Glutamatergic neuron (in vitro differentiated cells): ENCODE results near the gene HARS1. TPM values are rescaled to one million over a fixed set of nuclear protein-coding genes. Genes with fewer than 3 reads are reported as not detected.
"Not testable (repeated sequence)": the region's sequence is repeated elsewhere in the genome, so short reads cannot be mapped to it uniquely, and the experiment has no call there.

Experiments used
- DNase-seq: peaks from one replicate; pipeline ENCODE4 v3.0.0; 2022
- H3K27ac Mint-ChIP-seq: one replicate; pipeline ENCODE4 v1.8.0; 2020; ENCODE audit warnings: mild to moderate bottlenecking, mixed read lengths, inconsistent platforms; ENCODE audit not compliant: unreplicated experiment
- H3K27me3 Mint-ChIP-seq: one replicate; pipeline ENCODE4 v1.8.0; 2020; ENCODE audit warnings: mild to moderate bottlenecking, moderate library complexity, mixed read lengths, inconsistent platforms; ENCODE audit not compliant: unreplicated experiment
- H3K36me3 Mint-ChIP-seq: one replicate; pipeline ENCODE4 v1.8.0; 2020; ENCODE audit warnings: mild to moderate bottlenecking, mixed read lengths, inconsistent platforms; ENCODE audit not compliant: unreplicated experiment
- H3K4me1 Mint-ChIP-seq: one replicate; pipeline ENCODE4 v1.8.0; 2020; ENCODE audit warnings: mild to moderate bottlenecking, low read depth, mixed read lengths, inconsistent platforms; ENCODE audit not compliant: unreplicated experiment
- H3K4me3 Mint-ChIP-seq: one replicate; pipeline ENCODE4 v1.8.0; 2020; ENCODE audit warnings: mild to moderate bottlenecking, mixed read lengths, inconsistent platforms; ENCODE audit not compliant: unreplicated experiment
- H3K9me3 Mint-ChIP-seq: one replicate; pipeline ENCODE4 v1.8.0; 2020; ENCODE audit warnings: mild to moderate bottlenecking, moderate library complexity, mixed read lengths, inconsistent platforms; ENCODE audit not compliant: unreplicated experiment
- CTCF ChIP-seq: fragments of 200-600 bp; sonication (generic); IDR thresholded peaks from one replicate; pipeline ENCODE4 v1.5.0; 2021; ENCODE audit not compliant: partially characterized antibody, unreplicated experiment
- total RNA-seq: library from RNA; stranded (reverse); fragmentation: NEBNext Ultra II Directional; extraction: Animal tissue kit (Norgen Biotek cat#: 25700); gene quantifications from one replicate; pipeline ENCODE4 v1.2.1, GENCODE V29; 2021; ENCODE audit not compliant: unreplicated experiment

Gene HARS1
- total RNA-seq, 1 donor from 2014 or later: 162 TPM

DNA sequence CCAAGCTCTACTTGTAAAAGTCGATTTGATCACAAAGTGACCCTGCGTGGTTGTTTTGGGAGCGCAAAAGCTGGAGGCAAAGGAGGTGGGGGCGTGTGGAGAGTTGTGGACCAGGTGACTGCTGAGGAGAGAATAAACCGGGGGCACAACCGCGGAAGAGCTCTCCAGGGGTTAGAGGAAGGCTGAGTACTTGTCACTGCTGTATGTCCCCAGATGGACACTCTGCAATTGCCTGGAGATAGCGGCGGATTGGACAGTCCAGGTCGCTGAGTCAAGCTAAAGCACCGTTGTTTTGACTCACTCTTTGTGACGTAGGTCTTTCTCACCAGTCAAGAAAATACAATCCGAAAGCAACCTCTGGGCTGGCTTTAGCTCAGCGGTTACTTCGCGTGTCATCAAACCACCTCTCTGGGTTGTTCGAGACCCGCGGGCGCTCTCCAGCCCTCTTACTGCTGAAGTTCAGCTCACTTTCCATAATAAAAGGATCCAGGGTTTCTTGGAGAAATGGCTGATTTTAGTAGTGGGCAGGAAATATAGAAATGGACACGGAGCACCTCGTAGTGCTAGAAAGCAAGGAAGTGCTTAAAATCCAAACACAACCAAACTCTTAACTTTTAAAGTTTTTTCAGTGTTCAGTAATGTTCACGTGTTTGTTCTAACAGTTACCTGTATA lies 34.8 kb upstream of the HARS1 start:
- H3K27ac Mint-ChIP-seq: peak overlapping the region; percentile 60
- DNase-seq: peak; percentile 64
- H3K27me3 Mint-ChIP-seq: peaks cover 9% of the 10 kb centered on the region
- peaks cover 4% of the 10 kb centered on the region for H3K9me3 Mint-ChIP-seq
- TF ChIP-seq CTCF: no peak
- no peaks in the 10 kb centered on the region for H3K36me3 Mint-ChIP-seq
- H3K4me3 Mint-ChIP-seq: peak overlapping the region; percentile 86
- H3K4me1 Mint-ChIP-seq: peaks cover 3% of the 10 kb centered on the region

DNA sequence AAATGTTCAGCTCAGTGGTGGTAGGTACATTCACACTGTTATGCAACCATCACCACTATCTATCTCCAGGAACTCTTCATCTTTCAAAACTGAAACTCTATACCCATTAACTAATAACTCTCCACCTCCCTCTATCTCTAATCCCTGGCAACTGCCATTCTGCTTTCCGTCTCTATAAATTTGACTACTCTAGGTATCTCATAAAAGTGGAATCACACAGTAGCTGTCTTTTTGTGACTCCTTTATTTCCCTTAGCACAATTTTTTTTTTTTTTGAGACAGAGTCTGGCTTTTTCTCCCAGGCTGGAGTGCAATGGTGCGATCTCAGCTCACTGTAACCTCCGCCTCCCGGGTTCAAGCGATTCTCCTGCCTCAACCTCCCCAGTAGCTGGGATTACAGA lies 30.2 kb upstream of the HARS1 start:
- not testable (repeated sequence) for DNase-seq, H3K4me1 Mint-ChIP-seq, H3K36me3 Mint-ChIP-seq, H3K9me3 Mint-ChIP-seq, H3K27ac Mint-ChIP-seq, H3K4me3 Mint-ChIP-seq
- peaks cover 11% of the 10 kb centered on the region for H3K27me3 Mint-ChIP-seq

GRCh38 chr5:140720738-140721137 lies 29.6 kb upstream of the HARS1 start:
- H3K36me3 Mint-ChIP-seq, H3K9me3 Mint-ChIP-seq, DNase-seq, H3K4me3 Mint-ChIP-seq, H3K27ac Mint-ChIP-seq, H3K4me1 Mint-ChIP-seq, H3K27me3 Mint-ChIP-seq: not testable (repeated sequence)

- no peak for TF ChIP-seq CTCF
- Mint-ChIP-seq H3K4me1 (no peaks in the 10 kb centered on the region), H3K27me3 (peaks cover 5% of the 10 kb centered on the region), H3K9me3 (no peaks in the 10 kb centered on the region), H3K36me3 (no peaks in the 10 kb centered on the region), H3K4me3 (no peak overlapping the region), H3K27ac (no peak overlapping the region)
- no peak for DNase-seq
These were observed 27.1 kb upstream of the HARS1 start for GRCh38 chr5:140718266-140718592.

DNA sequence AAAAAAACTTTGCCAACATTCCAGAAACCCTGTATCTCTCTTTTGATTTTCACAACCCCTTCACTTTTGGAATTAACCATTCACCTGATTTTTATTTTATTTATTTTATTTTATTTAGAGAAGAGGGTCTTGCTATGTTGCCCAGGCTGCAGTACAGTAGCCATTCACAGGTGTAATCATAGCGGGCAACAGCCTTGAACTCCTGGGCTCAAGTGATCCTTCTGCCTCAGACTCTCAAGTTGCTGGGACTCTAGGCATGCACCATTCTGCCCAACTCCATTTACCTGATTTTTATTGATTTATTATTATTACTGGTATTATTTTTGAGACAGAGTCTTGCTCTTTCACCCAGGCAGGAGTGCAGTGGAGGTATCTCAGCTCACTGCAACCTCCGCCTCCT lies 25.1 kb upstream of the HARS1 start:
- not testable (repeated sequence) for H3K4me1 Mint-ChIP-seq, H3K27ac Mint-ChIP-seq, H3K9me3 Mint-ChIP-seq, DNase-seq, H3K4me3 Mint-ChIP-seq, H3K36me3 Mint-ChIP-seq, H3K27me3 Mint-ChIP-seq

DNA sequence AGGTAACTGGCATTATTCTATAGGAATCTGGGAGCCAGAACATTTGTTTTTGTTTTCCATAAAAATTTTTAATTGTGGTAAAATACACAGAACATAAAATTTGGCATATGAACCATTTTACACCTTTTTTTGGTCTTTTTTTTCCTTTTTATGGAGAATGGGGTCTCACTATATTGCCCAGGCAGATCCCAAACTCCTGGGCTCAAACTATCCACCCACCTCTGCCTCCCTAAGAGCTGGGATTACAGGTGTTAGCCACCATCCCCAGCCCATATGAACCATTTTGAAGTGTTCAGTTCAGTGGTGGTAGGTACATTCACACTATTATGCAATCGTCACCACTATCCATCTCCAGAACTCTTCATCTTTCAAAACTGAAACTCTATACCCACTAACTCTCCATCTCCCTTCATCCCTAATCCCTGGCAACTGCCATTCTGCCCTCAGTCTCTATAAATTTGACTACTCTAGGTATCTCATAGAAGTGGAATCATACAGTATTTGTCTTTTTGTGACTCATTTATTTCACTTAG lies 22.5 kb upstream of the HARS1 start:
- H3K4me1 Mint-ChIP-seq: peaks cover 8% of the 10 kb centered on the region
- peaks cover 8% of the 10 kb centered on the region for H3K9me3 Mint-ChIP-seq
- H3K27me3 Mint-ChIP-seq: peaks cover 14% of the 10 kb centered on the region
- H3K27ac Mint-ChIP-seq: no peak overlapping the region
- no peak for DNase-seq
- H3K36me3 Mint-ChIP-seq: peaks cover 4% of the 10 kb centered on the region
- TF ChIP-seq CTCF: no peak
- H3K4me3 Mint-ChIP-seq: no peak overlapping the region
